Ectodermal cell (in vitro differentiated cells): ENCODE results near the gene ADTRP.

Source experiments
- H3K27ac ChIP-seq: 2 replicates; pipeline ENCODE4 v1.7.0; 2013; ENCODE audit warnings: mild to moderate bottlenecking, low read depth, low read length; ENCODE audit not compliant: insufficient read depth, poor library complexity, severe bottlenecking
- H3K27me3 ChIP-seq: 2 replicates; pipeline ENCODE4 v1.7.0; 2013; ENCODE audit warnings: mild to moderate bottlenecking, low read length; ENCODE audit not compliant: insufficient read depth, control insufficient read depth, poor library complexity, severe bottlenecking
- H3K36me3 ChIP-seq: one replicate; pipeline ENCODE4 v1.7.0; 2013; ENCODE audit warnings: low read length; ENCODE audit not compliant: control insufficient read depth, insufficient read depth
- H3K4me1 ChIP-seq: one replicate; pipeline ENCODE4 v1.7.0; 2013; ENCODE audit warnings: low read length; ENCODE audit not compliant: control insufficient read depth, insufficient read depth
- H3K4me3 ChIP-seq: 2 replicates; pipeline ENCODE4 v1.7.0; 2013; ENCODE audit warnings: low read depth, low read length, control low read depth; ENCODE audit not compliant: insufficient read depth
- H3K9me3 ChIP-seq: 2 replicates; pipeline ENCODE4 v1.7.0; 2013; ENCODE audit warnings: mild to moderate bottlenecking, low read length, moderate library complexity; ENCODE audit not compliant: control insufficient read depth
- WGBS, 2 experiments: methylation state at CpG; one replicate each; pipeline ENCODE4 v1.1.7; 2013; ENCODE audit warnings: missing lambda C conversion rate in 2 of 2; 5-methylcytosine and 5-hydroxymethylcytosine counted together

The ADTRP gene

GRCh38 chr6:11769244-11769643 lies 9.4 kb downstream of the ADTRP start:
- 92 to 98% methylated on average over 1 to 2 of the region's 2 CpGs for WGBS, 2 experiments
- no peaks in the 10 kb centered on the region for H3K9me3 ChIP-seq
- H3K36me3 ChIP-seq, result no peaks in the 10 kb centered on the region
- peaks cover 9% of the 10 kb centered on the region for H3K4me1 ChIP-seq
- no peak overlapping the region for H3K27ac ChIP-seq
- H3K27me3 ChIP-seq, result no peaks in the 10 kb centered on the region
- H3K4me3 ChIP-seq, result no peak overlapping the region

GRCh38 chr6:11767978-11768756 lies 10.4 kb downstream of the ADTRP start:
- no peaks in the 10 kb centered on the region for H3K9me3 ChIP-seq
- H3K27ac ChIP-seq, result no peak overlapping the region
- H3K27me3 ChIP-seq, result no peaks in the 10 kb centered on the region
- 89 to 96% methylated on average over 7 of the region's 7 CpGs for WGBS, 2 experiments
- H3K4me3 ChIP-seq, result no peak overlapping the region
- no peaks in the 10 kb centered on the region for H3K36me3 ChIP-seq
- H3K4me1 ChIP-seq, result peaks cover 14% of the 10 kb centered on the region

- peaks cover 14% of the 10 kb centered on the region for H3K4me1 ChIP-seq
- H3K27ac ChIP-seq, result no peak overlapping the region
- no peaks in the 10 kb centered on the region for H3K27me3 ChIP-seq
- H3K36me3 ChIP-seq, result no peaks in the 10 kb centered on the region
- H3K4me3 ChIP-seq, result no peak overlapping the region
- H3K9me3 ChIP-seq, result no peaks in the 10 kb centered on the region
- 84 to 88% methylated on average over 2 of the region's 2 CpGs for WGBS, 2 experiments
These were observed 11.1 kb downstream of the ADTRP start for GRCh38 chr6:11767458-11767857.

- Histone ChIP-seq H3K27ac (no peak overlapping the region), H3K27me3 (no peaks in the 10 kb centered on the region), H3K4me3 (no peak overlapping the region), H3K36me3 (no peaks in the 10 kb centered on the region), H3K4me1 (peaks cover 14% of the 10 kb centered on the region), H3K9me3 (no peaks in the 10 kb centered on the region)
- 77 to 78% methylated on average over 8 of the region's 8 CpGs for WGBS, 2 experiments
These were observed 11.8 kb downstream of the ADTRP start for GRCh38 chr6:11766589-11767450.

- 59 to 100% methylated on average over 1 to 2 of the region's 2 CpGs for WGBS, 2 experiments
- no peak overlapping the region for H3K27ac ChIP-seq
- no peaks in the 10 kb centered on the region for H3K9me3 ChIP-seq
- H3K36me3 ChIP-seq, result no peaks in the 10 kb centered on the region
- H3K4me3 ChIP-seq, result no peak overlapping the region
- H3K27me3 ChIP-seq, result no peaks in the 10 kb centered on the region
- H3K4me1 ChIP-seq, result peaks cover 14% of the 10 kb centered on the region
These were observed 12.6 kb downstream of the ADTRP start for GRCh38 chr6:11766043-11766442.

GRCh38 chr6:11764250-11764604 lies 14.4 kb downstream of the ADTRP start:
- WGBS, 2 experiments, result 100% methylated on average over 1 of the region's 1 CpG
- Histone ChIP-seq H3K27me3 (no peaks in the 10 kb centered on the region), H3K27ac (no peak overlapping the region), H3K9me3 (no peaks in the 10 kb centered on the region), H3K4me1 (peaks cover 6% of the 10 kb centered on the region), H3K4me3 (no peak overlapping the region), H3K36me3 (no peaks in the 10 kb centered on the region)

- H3K36me3 ChIP-seq, result no peaks in the 10 kb centered on the region
- H3K4me3 ChIP-seq, result no peak overlapping the region
- no peaks in the 10 kb centered on the region for H3K9me3 ChIP-seq
- H3K4me1 ChIP-seq, result peaks cover 6% of the 10 kb centered on the region
- H3K27me3 ChIP-seq, result no peaks in the 10 kb centered on the region
- WGBS, 2 experiments, result 83 to 87% methylated on average over 4 of the region's 4 CpGs
- no peak overlapping the region for H3K27ac ChIP-seq
These were observed 14.9 kb downstream of the ADTRP start for GRCh38 chr6:11763460-11764249.

- Histone ChIP-seq H3K9me3 (no peaks in the 10 kb centered on the region), H3K27me3 (no peaks in the 10 kb centered on the region), H3K4me1 (peaks cover 6% of the 10 kb centered on the region), H3K27ac (no peak overlapping the region), H3K36me3 (no peaks in the 10 kb centered on the region), H3K4me3 (no peak overlapping the region)
- WGBS, 2 experiments, result 91 to 92% methylated on average over 4 of the region's 4 CpGs
These were observed 15.7 kb downstream of the ADTRP start for GRCh38 chr6:11762794-11763459.

GRCh38 chr6:11761744-11762620 lies 16.6 kb downstream of the ADTRP start:
- Histone ChIP-seq H3K36me3 (no peaks in the 10 kb centered on the region), H3K4me3 (no peak overlapping the region), H3K27me3 (no peaks in the 10 kb centered on the region), H3K27ac (no peak overlapping the region), H3K4me1 (peaks cover 6% of the 10 kb centered on the region), H3K9me3 (no peaks in the 10 kb centered on the region)
- WGBS, 2 experiments, result 94 to 95% methylated on average over 4 of the region's 4 CpGs
